Cardiac muscle cell (in vitro differentiated cells and primary cell): ENCODE data around the gene ROR2. TPM values are rescaled to one million over a fixed set of nuclear protein-coding genes. Genes with fewer than 3 reads are reported as not detected.

ENCODE experiments used
- DNase-seq, 2 donors: peaks; one replicate each; pipeline versions ENCODE4 v3.0.0 to v3.0.0-alpha.2; 2010 to 2017; ENCODE audit warnings: low read depth in 1 of 2, low spot score in 1 of 2
- H3K27ac ChIP-seq: fragments of 200-600 bp; sonication (generic); 2 replicates; pipeline ENCODE4 v1.5.1; 2016
- H3K27me3 ChIP-seq: fragments of 200-600 bp; sonication (generic); 2 replicates; pipeline ENCODE4 v1.6.0; 2016; ENCODE audit warnings: control low read depth
- H3K36me3 ChIP-seq: fragments of 200-600 bp; sonication (generic); 2 replicates; pipeline ENCODE4 v1.5.1; 2016; ENCODE audit warnings: control low read depth
- H3K4me1 ChIP-seq: fragments of 200-600 bp; sonication (generic); 2 replicates; pipeline ENCODE4 v1.8.1; 2017; ENCODE audit warnings: low read depth, mild to moderate bottlenecking, mixed run types
- H3K4me3 ChIP-seq: fragments of 200-600 bp; sonication (generic); 2 replicates; pipeline ENCODE4 v1.5.1; 2016; ENCODE audit warnings: mild to moderate bottlenecking
- H3K9me3 ChIP-seq: fragments of 200-600 bp; sonication (generic); 2 replicates; pipeline ENCODE4 v1.5.1; 2017; ENCODE audit warnings: low read depth, mild to moderate bottlenecking, control low read depth
- polyA plus RNA-seq: library from polyadenylated mRNA; unstranded; fragments of >200 nt; fragmentation: Nextera tagmentation; extraction: Ambion mirVana; gene quantifications from 2 replicates; pipeline ENCODE4 v1.2.1, GENCODE V29; 2016
- total RNA-seq: library from RNA; depleted of rRNA; stranded (reverse); fragments of >200 nt; gene quantifications from 2 replicates; pipeline ENCODE4 v1.2.3, GENCODE V29; 2016
- TF ChIP-seq, protein P1 (sequence below): IDR thresholded peaks from 2 replicates; pipeline ENCODE4 v1.5.1; 2012; ENCODE audit warnings: low read depth, mild to moderate bottlenecking, low read length

The ROR2 gene
- total and polyA plus RNA-seq, 2 experiments from 2014 or later, result 21.5 to 38.6 TPM

DNA sequence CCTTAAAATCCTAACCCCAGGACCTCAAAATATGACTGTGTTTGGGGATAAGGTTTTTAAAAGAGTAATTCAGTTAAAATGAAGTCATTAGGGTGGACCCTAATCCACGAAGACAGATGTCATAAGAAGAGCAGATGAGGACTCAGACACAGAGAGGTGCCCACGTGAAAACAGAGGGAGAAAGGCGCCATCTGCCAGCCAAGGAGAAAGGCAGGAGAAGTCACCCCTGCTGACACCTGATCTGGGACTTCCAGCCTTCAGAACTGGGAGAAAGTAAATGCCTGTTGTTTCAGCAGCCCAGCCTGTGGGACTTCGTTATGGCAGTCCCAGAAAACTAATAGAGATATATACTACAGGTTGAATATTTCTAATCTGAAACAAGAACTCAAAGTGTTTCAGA lies 67.4 kb downstream of the ROR2 start:
- Histone ChIP-seq H3K4me3 (no peak overlapping the region), H3K36me3 (no peaks in the 10 kb centered on the region), H3K9me3 (no peaks in the 10 kb centered on the region), H3K27me3 (no peaks in the 10 kb centered on the region), H3K27ac (no peak overlapping the region), H3K4me1 (peaks cover 17% of the 10 kb centered on the region)
- no peak for DNase-seq
- TF ChIP-seq, protein P1, sequence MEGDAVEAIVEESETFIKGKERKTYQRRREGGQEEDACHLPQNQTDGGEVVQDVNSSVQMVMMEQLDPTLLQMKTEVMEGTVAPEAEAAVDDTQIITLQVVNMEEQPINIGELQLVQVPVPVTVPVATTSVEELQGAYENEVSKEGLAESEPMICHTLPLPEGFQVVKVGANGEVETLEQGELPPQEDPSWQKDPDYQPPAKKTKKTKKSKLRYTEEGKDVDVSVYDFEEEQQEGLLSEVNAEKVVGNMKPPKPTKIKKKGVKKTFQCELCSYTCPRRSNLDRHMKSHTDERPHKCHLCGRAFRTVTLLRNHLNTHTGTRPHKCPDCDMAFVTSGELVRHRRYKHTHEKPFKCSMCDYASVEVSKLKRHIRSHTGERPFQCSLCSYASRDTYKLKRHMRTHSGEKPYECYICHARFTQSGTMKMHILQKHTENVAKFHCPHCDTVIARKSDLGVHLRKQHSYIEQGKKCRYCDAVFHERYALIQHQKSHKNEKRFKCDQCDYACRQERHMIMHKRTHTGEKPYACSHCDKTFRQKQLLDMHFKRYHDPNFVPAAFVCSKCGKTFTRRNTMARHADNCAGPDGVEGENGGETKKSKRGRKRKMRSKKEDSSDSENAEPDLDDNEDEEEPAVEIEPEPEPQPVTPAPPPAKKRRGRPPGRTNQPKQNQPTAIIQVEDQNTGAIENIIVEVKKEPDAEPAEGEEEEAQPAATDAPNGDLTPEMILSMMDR, result no peak

DNA sequence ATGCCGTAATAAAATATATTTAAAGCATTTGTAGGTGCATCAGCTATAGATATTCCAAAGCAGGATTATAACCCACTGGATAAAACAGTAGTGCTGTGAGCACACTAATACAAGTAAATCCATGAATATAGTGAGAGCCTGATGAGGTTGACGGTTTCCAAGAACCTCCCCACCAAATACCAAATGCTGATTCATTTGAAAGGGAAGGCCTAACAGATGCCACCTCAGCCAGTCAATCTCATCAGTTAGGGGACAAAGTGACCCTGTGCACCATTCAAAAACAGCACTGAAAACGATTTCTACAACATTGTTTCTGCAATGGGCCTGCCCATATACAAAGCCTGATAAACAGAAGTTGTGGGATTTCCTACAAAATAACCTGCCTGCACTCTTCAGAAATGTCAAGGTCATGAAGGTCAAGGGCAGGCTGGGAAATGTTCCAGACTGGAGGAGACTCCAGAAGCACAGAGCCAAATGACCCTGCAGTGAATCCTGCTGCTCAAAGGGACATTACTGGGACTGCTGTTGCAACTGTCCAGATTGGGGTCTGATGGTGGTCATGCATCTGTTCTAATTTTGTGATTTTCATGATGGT lies 69.6 kb downstream of the ROR2 start:
- no peaks in the 10 kb centered on the region for H3K36me3 ChIP-seq
- H3K27me3 ChIP-seq, result no peaks in the 10 kb centered on the region

DNA sequence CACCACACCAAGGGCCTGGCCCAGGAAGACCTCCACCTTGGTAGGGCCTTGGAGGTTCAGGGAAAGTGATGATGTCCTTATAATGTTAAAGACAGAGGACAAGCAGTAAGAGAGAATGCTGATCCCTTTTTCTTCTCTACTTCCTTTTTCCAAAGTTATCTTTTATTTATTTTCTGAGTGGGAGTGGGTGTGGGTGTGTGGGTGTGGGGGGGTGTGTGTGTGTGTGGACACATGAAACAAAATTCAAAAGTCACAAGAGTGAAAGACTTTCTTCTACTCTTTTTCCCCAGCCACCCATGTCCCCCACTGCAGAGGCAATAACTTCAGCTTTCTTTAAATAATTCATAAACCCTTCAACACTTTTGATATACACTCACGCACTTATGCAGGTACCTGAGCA lies 70.8 kb downstream of the ROR2 start:
- Histone ChIP-seq H3K9me3 (no peaks in the 10 kb centered on the region), H3K27me3 (no peaks in the 10 kb centered on the region), H3K4me1 (peaks cover 34% of the 10 kb centered on the region), H3K36me3 (no peaks in the 10 kb centered on the region), H3K27ac (no peak overlapping the region), H3K4me3 (no peak overlapping the region)
- DNase-seq, result no peak
- TF ChIP-seq, protein P1, result no peak

More for the DNA sequence above, 69.6 kb downstream of the ROR2 start:
- no peak for DNase-seq
- H3K4me3 ChIP-seq, result no peak overlapping the region
- TF ChIP-seq, protein P1, result no peak
- H3K9me3 ChIP-seq, result no peaks in the 10 kb centered on the region
- peaks cover 28% of the 10 kb centered on the region for H3K4me1 ChIP-seq
- no peak overlapping the region for H3K27ac ChIP-seq

DNA sequence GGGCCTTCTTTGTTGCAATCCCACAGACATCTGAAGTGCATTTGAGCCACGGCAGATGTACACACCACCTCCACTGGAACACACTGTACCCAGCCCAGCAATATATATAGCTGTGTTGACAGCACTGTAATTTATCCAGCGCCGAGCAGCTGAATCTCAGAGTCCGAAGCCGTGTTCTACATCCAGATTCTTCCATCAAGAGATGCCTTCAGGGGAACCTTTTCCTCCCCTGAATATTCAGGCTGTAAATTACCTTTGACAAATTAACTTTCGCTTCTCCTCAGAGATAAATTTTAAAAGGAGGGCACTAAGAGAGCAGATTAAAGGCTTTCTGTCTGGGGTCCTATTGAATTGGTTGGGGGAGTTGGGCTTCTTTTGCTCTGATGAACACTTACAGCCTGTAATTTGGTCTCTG lies 76.4 kb downstream of the ROR2 start:
- Histone ChIP-seq H3K27me3 (no peaks in the 10 kb centered on the region), H3K9me3 (no peaks in the 10 kb centered on the region), H3K4me3 (no peak overlapping the region), H3K36me3 (no peaks in the 10 kb centered on the region), H3K27ac (peak overlapping the region; percentile 67), H3K4me1 (peaks cover 34% of the 10 kb centered on the region)
- DNase-seq, result no peak
- TF ChIP-seq, protein P1, result no peak

DNA sequence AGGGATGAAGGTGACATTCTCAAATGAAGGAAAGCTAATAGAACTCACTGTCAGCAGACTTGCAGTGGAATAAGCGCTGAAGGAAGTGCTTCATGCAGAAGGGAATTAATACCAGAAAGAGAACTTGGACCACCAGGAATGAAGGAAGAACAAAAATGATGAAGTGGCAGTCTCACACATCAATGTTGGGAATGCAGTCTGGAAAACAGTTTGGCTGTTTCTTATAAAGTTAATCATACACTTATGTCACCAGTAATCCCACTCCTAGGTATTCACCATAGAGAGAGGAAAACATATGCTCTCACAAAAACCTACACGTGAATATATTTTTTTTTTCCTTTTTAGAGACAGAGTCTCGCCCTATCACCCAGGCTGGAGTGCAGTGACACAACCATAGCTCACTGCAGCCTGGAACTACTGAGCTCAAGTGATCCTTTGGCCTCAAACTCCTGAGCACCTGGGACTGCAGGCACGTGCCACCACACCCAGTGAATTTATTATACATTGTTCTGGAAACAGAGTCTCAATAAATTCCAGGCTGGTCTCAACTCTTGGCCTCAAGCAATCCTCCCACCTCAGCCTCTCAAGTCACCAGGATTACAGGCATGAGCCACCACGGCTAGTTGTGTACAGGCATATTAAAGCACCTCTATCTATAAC lies 81.2 kb downstream of the ROR2 start:
- Histone ChIP-seq H3K9me3 (no peaks in the 10 kb centered on the region), H3K4me1 (peaks cover 27% of the 10 kb centered on the region), H3K27ac (no peak overlapping the region), H3K4me3 (no peak overlapping the region), H3K36me3 (no peaks in the 10 kb centered on the region), H3K27me3 (no peaks in the 10 kb centered on the region)
- TF ChIP-seq, protein P1, result no peak
- no peak for DNase-seq
